HepG2 (cell line): ENCODE measurements around the gene MACROD2. TPM values are rescaled to one million over a fixed set of nuclear protein-coding genes. Genes with fewer than 3 reads are reported as not detected.

Source experiments
- ATAC-seq: fragments of 200-7000 bp; cut with Tn5 transposase; 3 replicates; pipeline ENCODE4 v1.9.1; 2020; ENCODE audit warnings: mild to moderate bottlenecking, moderate library complexity
- BruUV-seq: library from RNA; stranded (reverse); fragments of 400-500 nt; replicated peaks from 2 replicates; lab custom pipeline; 2021; lab: Mats Ljungman, UMichigan
- CTCF ChIA-PET: fragments of 300-600 bp; formaldehyde crosslinking; extraction: SDS; loops from one replicate; lab custom pipeline; 2021; ENCODE audit warnings: low total read pairs, inconsistent platforms, low intra/inter-chr PET ratio; lab: Yijun Ruan, JAX
- POLR2A ChIA-PET: fragments of 350-600 bp; sonication (Branson Sonifier 250); formaldehyde crosslinking; loops from one replicate; lab custom pipeline; 2020; ENCODE audit warnings: antibody characterized with exemption, inconsistent platforms; lab: Yijun Ruan, JAX
- DNase-seq: peaks from one replicate; pipeline ENCODE4 v3.0.0-alpha.2; 2015; ENCODE audit warnings: low spot score
- FAIRE-seq: peaks from 3 replicates; lab custom pipeline; 2011; peaks lifted over from hg19 to GRCh38; lab: Jason Lieb, UNC
- H2AFZ ChIP-seq: one replicate; pipeline ENCODE4 v1.6.1; 2011; ENCODE audit warnings: low read length, inconsistent platforms
- H3K27ac ChIP-seq: fragments of 300-600 bp; 3 replicates; pipeline ENCODE4 v1.8.0; 2011; ENCODE audit warnings: mixed run types, mild to moderate bottlenecking, mixed read lengths, low read length, inconsistent platforms; ENCODE audit not compliant: insufficient read depth; ENCODE audit errors: extremely low read length
- H3K27me3 ChIP-seq, 2 experiments: fragments of 200-600 bp in 1 of 2; 2 replicates in 1 of 2; 3 replicates in 1 of 2; pipeline versions ENCODE4 v1.6.0 to v1.8.0; 2011; ENCODE audit warnings: low read length in 2 of 2, mild to moderate bottlenecking in 2 of 2, moderate library complexity in 2 of 2, inconsistent platforms in 1 of 2; ENCODE audit not compliant: insufficient read depth in 2 of 2, control insufficient read depth in 1 of 2
- H3K36me3 ChIP-seq, 2 experiments: fragments of 200-600 bp in 1 of 2; replicated peaks in 1 of 2; 2 replicates in 1 of 2; 3 replicates in 1 of 2; pipeline versions ENCODE4 v1.5.1 to v1.8.0; 2011; ENCODE audit warnings: low read length in 2 of 2, inconsistent platforms in 1 of 2; ENCODE audit not compliant: insufficient read depth in 2 of 2, control insufficient read depth in 1 of 2
- H3K4me1 ChIP-seq: 2 replicates; pipeline ENCODE4 v1.5.1; 2012; ENCODE audit warnings: low read length, inconsistent platforms; ENCODE audit not compliant: insufficient read depth
- H3K4me2 ChIP-seq: 2 replicates; pipeline ENCODE4 v1.6.0; 2011; ENCODE audit warnings: low read depth, low read length, inconsistent platforms
- H3K4me3 ChIP-seq, 3 experiments: fragments of 200-600 bp in 1 of 3; sonication (generic), shearing (Covaris generic) in 1 of 3; replicated peaks in 1 of 3; 2 replicates each; pipeline ENCODE4 v1.5.1; 2011 to 2016; ENCODE audit warnings: low read length in 3 of 3, inconsistent platforms in 2 of 3, low read depth in 2 of 3, mild to moderate bottlenecking in 2 of 3, control low read depth in 1 of 3, mixed read lengths in 1 of 3; ENCODE audit not compliant: insufficient read depth in 1 of 3
- H3K79me2 ChIP-seq: one replicate; pipeline ENCODE4 v1.6.1; 2011; ENCODE audit warnings: low read length, inconsistent platforms; ENCODE audit not compliant: insufficient read depth
- H3K9ac ChIP-seq: 2 replicates; pipeline ENCODE4 v1.6.0; 2011; ENCODE audit warnings: mild to moderate bottlenecking, low read depth, low read length, inconsistent platforms; ENCODE audit not compliant: insufficient read depth
- H3K9me3 ChIP-seq: 2 replicates; pipeline ENCODE4 v1.5.1; 2012; ENCODE audit warnings: mild to moderate bottlenecking, low read length
- H4K20me1 ChIP-seq: 2 replicates; pipeline ENCODE4 v1.6.0; 2011; ENCODE audit warnings: inconsistent platforms, mild to moderate bottlenecking, low read length, moderate library complexity; ENCODE audit not compliant: insufficient read depth
- AGO1 ChIP-seq: fragments of 200-400 bp; formaldehyde crosslinking; IDR thresholded peaks from 2 replicates; pipeline ENCODE4 v1.6.1; 2017; ENCODE audit warnings: mild to moderate bottlenecking, low read depth, low read length, moderate library complexity; ENCODE audit not compliant: poor library complexity, severe bottlenecking
- BRCA1 ChIP-seq: sonication (generic); formaldehyde crosslinking; IDR thresholded peaks from 2 replicates; pipeline ENCODE4 v1.4.0; 2020; ENCODE audit warnings: missing genetic modification reagents
- EZH2 ChIP-seq: conservative IDR thresholded peaks from 2 replicates; pipeline ENCODE4 v1.6.1; 2012; ENCODE audit warnings: mild to moderate bottlenecking, low read depth, low read length, moderate library complexity
- GTF2F1 ChIP-seq: fragments of 150-350 bp; IDR thresholded peaks from 2 replicates; pipeline ENCODE4 v1.6.1; 2014; ENCODE audit warnings: low read length
- HOMEZ ChIP-seq: IDR thresholded peaks from 2 replicates; pipeline ENCODE4 v1.6.1; 2016; ENCODE audit warnings: low read depth
- HOXD1 ChIP-seq: sonication (generic); formaldehyde crosslinking; IDR thresholded peaks from 2 replicates; pipeline ENCODE4 v1.5.0; 2020; ENCODE audit warnings: missing genetic modification reagents
- KDM6A ChIP-seq: IDR thresholded peaks from 2 replicates; pipeline ENCODE4 v1.6.1; 2016; ENCODE audit warnings: low read depth
- NAIF1 ChIP-seq: sonication (generic); formaldehyde crosslinking; IDR thresholded peaks from 2 replicates; pipeline ENCODE4 v1.5.0; 2020; ENCODE audit warnings: mild to moderate bottlenecking, missing genetic modification reagents, borderline replicate concordance
- PHF20 ChIP-seq: sonication (generic); formaldehyde crosslinking; IDR thresholded peaks from 2 replicates; pipeline ENCODE4 v1.5.0; 2020; ENCODE audit warnings: mild to moderate bottlenecking, missing genetic modification reagents
- RNF2 ChIP-seq: fragments of 450-650 bp; conservative IDR thresholded peaks from 2 replicates; pipeline ENCODE4 v1.6.1; 2016; ENCODE audit warnings: low read depth
- TGIF2 ChIP-seq: IDR thresholded peaks from 2 replicates; pipeline ENCODE4 v1.6.1; 2016; ENCODE audit warnings: control low read depth, missing compliant biosample characterization
- ZNF768 ChIP-seq: sonication (generic); formaldehyde crosslinking; IDR thresholded peaks from 2 replicates; pipeline ENCODE4 v1.4.0; 2020; ENCODE audit warnings: missing genetic modification reagents
- WGBS: methylation state at CpG from one replicate; pipeline ENCODE4 v1.1.6; 2017; ENCODE audit warnings: low lambda C conversion rate; 5-methylcytosine and 5-hydroxymethylcytosine counted together
- in situ Hi-C: cut with HindIII; loops from 2 replicates; pipeline ENCODE4 v1.10.0; 2017; ENCODE audit warnings: low pct_unique_long_range_greater_than_20kb; ENCODE audit not compliant: extremely low pct_ligation_motif_present
- intact Hi-C: fragments of 100-400 bp; cut with micrococcal nuclease; formaldehyde crosslinking; loops from one replicate; pipeline ENCODE4 v1.10.0; 2022; ENCODE audit not compliant: unreplicated experiment
- polyA plus RNA-seq, 8 experiments: library from polyadenylated mRNA; depleted of rRNA in 3 of 8; stranded (reverse) in 7 of 8; unstranded in 1 of 8; fragments of >200 nt; fragmentation: Illumina TruSeq in 4 of 8; extraction: Trizol in 4 of 8; gene quantifications; 2 replicates each; pipeline versions ENCODE4 v1.2.1 to v1.2.3, GENCODE V29; 2011 to 2016; ENCODE audit warnings: low read depth in 4 of 8, missing spikeins in 1 of 8, mixed read lengths in 1 of 8; ENCODE audit not compliant: insufficient read depth in 1 of 8
- total RNA-seq, 5 experiments: library from RNA; depleted of rRNA; stranded (reverse); fragments of >200 nt; fragmentation: Illumina TruSeq; extraction: Trizol; gene quantifications; 2 replicates each; pipeline ENCODE4 v1.2.3, GENCODE V29; 2016; ENCODE audit warnings: low read depth in 1 of 5
- TF ChIP-seq, protein P1 (sequence below): sonication (generic); formaldehyde crosslinking; IDR thresholded peaks from 2 replicates; pipeline ENCODE4 v1.5.1; 2020; ENCODE audit warnings: missing genetic modification reagents, mild to moderate bottlenecking, borderline replicate concordance
- TF ChIP-seq, protein P2 (sequence below): sonication (generic); formaldehyde crosslinking; conservative IDR thresholded peaks from 2 replicates; pipeline ENCODE4 v1.8.1; 2023; ENCODE audit warnings: missing genetic modification reagents

MACROD2 gene
- total and polyA plus RNA-seq, 2 of the 13 experiments (the other 11 are each of a cell fraction or from before 2014, with no cell fraction given): 0.13 to 0.51 TPM

DNA sequence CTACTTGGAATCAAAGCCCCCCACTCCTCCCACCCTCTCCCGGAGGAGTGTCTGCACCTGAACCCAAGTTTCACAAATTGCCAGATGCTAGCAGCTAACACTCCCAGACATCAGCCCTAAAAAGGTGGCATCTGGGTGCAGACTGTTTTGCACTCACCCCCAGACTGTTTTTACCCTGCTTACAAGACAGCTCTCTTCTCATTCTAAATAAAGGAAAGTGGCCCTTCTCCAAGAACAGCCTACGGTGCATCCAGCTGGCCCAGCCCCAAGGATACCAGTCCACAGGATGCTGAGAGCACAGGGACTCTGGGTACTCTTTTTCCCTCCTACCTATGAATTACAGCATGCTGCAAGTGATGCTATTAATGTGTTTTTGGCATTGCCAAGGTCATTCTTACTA lies 1184.1 kb downstream of the MACROD2 start:
- CTCF ChIA-PET: no interaction called here

DNA sequence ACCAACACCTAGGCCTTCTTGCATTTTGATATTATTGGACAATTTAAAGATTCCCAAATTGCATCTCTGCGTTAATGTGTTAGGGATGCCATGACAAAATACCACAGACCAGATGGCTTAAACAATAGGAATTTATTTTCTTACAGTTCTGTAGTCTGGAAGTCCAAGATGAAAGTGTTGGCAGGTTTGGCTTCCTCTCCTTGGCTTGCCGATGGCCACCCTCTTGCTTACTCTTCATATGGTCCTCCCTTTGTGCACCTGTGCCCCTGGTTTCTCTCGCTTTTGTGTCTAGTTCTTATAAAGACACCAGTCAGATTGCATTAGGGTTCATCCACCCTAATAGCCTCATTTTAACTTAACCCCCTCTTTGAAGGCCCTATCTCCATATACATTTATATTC lies 1184.5 kb downstream of the MACROD2 start:
- FAIRE-seq: no peak
- WGBS: 15% methylated on average over 3 of the region's 3 CpGs
- Histone ChIP-seq H3K9ac (no peak overlapping the region), H3K36me3 (no peaks in the 10 kb centered on the region), H3K79me2 (no peaks in the 10 kb centered on the region), H3K4me3 (no peak overlapping the region), H3K27ac (no peak overlapping the region), H3K27me3 (no peaks in the 10 kb centered on the region), H3K4me2 (no peak overlapping the region), H2AFZ (no peak overlapping the region), H3K9me3 (no peaks in the 10 kb centered on the region), H3K4me1 (no peaks in the 10 kb centered on the region), H4K20me1 (no peaks in the 10 kb centered on the region)
- no peak for DNase-seq
- in situ Hi-C loops (no loop called here), intact Hi-C loops (no loop called here)
- ATAC-seq: no peak
- POLR2A ChIA-PET: no interaction called here
- TF ChIP-seq, protein P1, sequence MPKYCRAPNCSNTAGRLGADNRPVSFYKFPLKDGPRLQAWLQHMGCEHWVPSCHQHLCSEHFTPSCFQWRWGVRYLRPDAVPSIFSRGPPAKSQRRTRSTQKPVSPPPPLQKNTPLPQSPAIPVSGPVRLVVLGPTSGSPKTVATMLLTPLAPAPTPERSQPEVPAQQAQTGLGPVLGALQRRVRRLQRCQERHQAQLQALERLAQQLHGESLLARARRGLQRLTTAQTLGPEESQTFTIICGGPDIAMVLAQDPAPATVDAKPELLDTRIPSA (CRISPR knock-in tag): no peak
- TF ChIP-seq TGIF2: no peak
- TF ChIP-seq RNF2: no peak
- no peak for TF ChIP-seq HOMEZ (CRISPR knock-in tag)
- TF ChIP-seq, protein P2, sequence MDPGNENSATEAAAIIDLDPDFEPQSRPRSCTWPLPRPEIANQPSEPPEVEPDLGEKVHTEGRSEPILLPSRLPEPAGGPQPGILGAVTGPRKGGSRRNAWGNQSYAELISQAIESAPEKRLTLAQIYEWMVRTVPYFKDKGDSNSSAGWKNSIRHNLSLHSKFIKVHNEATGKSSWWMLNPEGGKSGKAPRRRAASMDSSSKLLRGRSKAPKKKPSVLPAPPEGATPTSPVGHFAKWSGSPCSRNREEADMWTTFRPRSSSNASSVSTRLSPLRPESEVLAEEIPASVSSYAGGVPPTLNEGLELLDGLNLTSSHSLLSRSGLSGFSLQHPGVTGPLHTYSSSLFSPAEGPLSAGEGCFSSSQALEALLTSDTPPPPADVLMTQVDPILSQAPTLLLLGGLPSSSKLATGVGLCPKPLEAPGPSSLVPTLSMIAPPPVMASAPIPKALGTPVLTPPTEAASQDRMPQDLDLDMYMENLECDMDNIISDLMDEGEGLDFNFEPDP: no peak
- CTCF ChIA-PET: no interaction called here
- BruUV-seq: no TSS peak

More for the DNA sequence above, 1184.1 kb downstream of the MACROD2 start:
- no peak for DNase-seq
- Histone ChIP-seq H3K4me2 (no peak overlapping the region), H3K9ac (no peak overlapping the region), H3K36me3 (no peaks in the 10 kb centered on the region), H3K27ac (no peak overlapping the region), H3K9me3 (no peaks in the 10 kb centered on the region), H3K4me3 (no peak overlapping the region), H4K20me1 (no peaks in the 10 kb centered on the region), H3K79me2 (no peaks in the 10 kb centered on the region), H3K27me3 (no peaks in the 10 kb centered on the region), H2AFZ (no peak overlapping the region), H3K4me1 (no peaks in the 10 kb centered on the region)
- WGBS: 20% methylated on average over 2 of the region's 2 CpGs
- no TSS peak for BruUV-seq
- intact Hi-C loops: no loop called here
- TF ChIP-seq NAIF1 (CRISPR knock-in tag) (no peak), ZNF768 (CRISPR knock-in tag) (no peak), KDM6A (CRISPR knock-in tag) (no peak), PHF20 (no peak), HOXD1 (CRISPR knock-in tag) (no peak), AGO1 (no peak), GTF2F1 (no peak), BRCA1 (CRISPR knock-in tag) (no peak), EZH2 (no peak)
- in situ Hi-C loops: no loop called here
- ATAC-seq: no peak
- FAIRE-seq: no peak
- POLR2A ChIA-PET: no interaction called here
